Upper lobe of left lung (tissue), 6 donors: ENCODE measurements around the gene STAT4. TPM values are rescaled to one million over a fixed set of nuclear protein-coding genes. Genes with fewer than 3 reads are reported as not detected.

ENCODE experiments used
- ATAC-seq, 2 donors: fragments of 200-7000 bp; cut with Tn5 transposase; one replicate each; pipeline ENCODE4 v1.9.1; 2022; ENCODE audit warnings: mild to moderate bottlenecking in 2 of 2, moderate library complexity in 2 of 2; ENCODE audit not compliant: low FRiP score in 2 of 2
- DNase-seq, 2 donors: peaks; one replicate each; pipeline ENCODE4 v3.0.0-alpha.2; 2019 to 2020
- H3K27ac ChIP-seq, 4 donors: fragments of 200-600 bp; sonication (generic); one replicate each; pipeline ENCODE4 v1.5.1; 2016 to 2019
- H3K27me3 ChIP-seq, 4 donors: fragments of 200-600 bp; sonication (generic); one replicate each; pipeline ENCODE4 v1.5.1; 2017 to 2019
- H3K36me3 ChIP-seq, 4 donors: fragments of 200-600 bp; sonication (generic); one replicate each; pipeline ENCODE4 v1.5.1; 2016 to 2019
- H3K4me1 ChIP-seq, 4 donors: fragments of 200-600 bp; sonication (generic); one replicate each; pipeline ENCODE4 v1.5.1; 2018 to 2019
- H3K4me3 ChIP-seq, 4 donors: fragments of 200-600 bp; sonication (generic); one replicate each; pipeline ENCODE4 v1.5.1; 2017 to 2019; ENCODE audit warnings: mild to moderate bottlenecking in 2 of 4, moderate library complexity in 1 of 4
- H3K9me3 ChIP-seq, 4 donors: fragments of 200-600 bp; sonication (generic); one replicate each; pipeline ENCODE4 v1.5.1; 2018 to 2019
- CTCF ChIP-seq, 6 experiments: fragments of 450-650 bp in 4 of 6; fragments of 200-600 bp in 2 of 6; sonication (generic) in 2 of 6; IDR thresholded peaks; one replicate each; pipeline ENCODE4 v1.5.1; 2016 to 2019; ENCODE audit warnings: antibody characterized with exemption in 6 of 6
- EP300 ChIP-seq, 4 donors: sonication (generic); formaldehyde crosslinking; IDR thresholded peaks; one replicate each; pipeline ENCODE4 v1.5.1; 2017; ENCODE audit warnings: antibody characterized with exemption in 4 of 4, control low read depth in 2 of 4
- POLR2A ChIP-seq, 4 donors: fragments of 450-650 bp; IDR thresholded peaks; one replicate each; pipeline ENCODE4 v1.5.1; 2016 to 2017; ENCODE audit warnings: antibody characterized with exemption in 4 of 4, mild to moderate bottlenecking in 2 of 4
- POLR2AphosphoS5 ChIP-seq, 2 donors: sonication (generic); formaldehyde crosslinking; IDR thresholded peaks; one replicate each; pipeline ENCODE4 v1.5.1; 2017; ENCODE audit warnings: antibody characterized with exemption in 2 of 2
- WGBS, 2 donors: methylation state at CpG; one replicate each; pipeline ENCODE4 v1.1.5; 2017 to 2018; 5-methylcytosine and 5-hydroxymethylcytosine counted together
- total RNA-seq, 6 donors: library from RNA; depleted of rRNA in 4 of 6; stranded (reverse); fragments of >200 nt in 4 of 6; gene quantifications; one replicate each; pipeline versions ENCODE4 v1.1.0 to v1.2.1, GENCODE V29; 2016 to 2021
- donor health status: DM: no; HTN: no; CAD: no; lungs with moderate emphysema.
- donor health status: DM: no; HTN: yes; CAD: no; lungs with severe emphysema.

Gene STAT4
- total RNA-seq, 6 donors from 2014 or later: 3.6 to 11.9 (median 6.0) TPM

- ATAC-seq: no peak
- H3K4me1 ChIP-seq: no peaks in the 10 kb centered on the region
- H3K9me3 ChIP-seq: no peaks in the 10 kb centered on the region
- WGBS, 2 donors: 94 to 100% methylated on average over 2 to 3 of the region's 3 CpGs
- H3K27me3 ChIP-seq: no peaks in the 10 kb centered on the region
- H3K4me3 ChIP-seq: no peak overlapping the region
- no peak for DNase-seq
- no peak overlapping the region for H3K27ac ChIP-seq
- H3K36me3 ChIP-seq: peaks cover 67 to 100% (median 92%) of the 10 kb centered on the region in 4 donors
- no peak for TF ChIP-seq POLR2AphosphoS5 (IDR thresholded peaks at IDR 0.05)
- TF ChIP-seq CTCF (IDR thresholded peaks at IDR 0.05): no peak
- TF ChIP-seq EP300 (IDR thresholded peaks at IDR 0.05): no peak
- no peak for TF ChIP-seq POLR2A (IDR thresholded peaks at IDR 0.05)
These were observed 161.9 kb downstream of the STAT4 start for GRCh38 chr2:190988910-190989309.

GRCh38 chr2:190987938-190988337 lies 162.9 kb downstream of the STAT4 start:
- WGBS, 2 donors: 91 to 93% methylated on average over 5 of the region's 5 CpGs
- Histone ChIP-seq H3K4me3 (no peak overlapping the region), H3K27ac (no peak overlapping the region), H3K4me1 (no peaks in the 10 kb centered on the region), H3K9me3 (no peaks in the 10 kb centered on the region), H3K27me3 (no peaks in the 10 kb centered on the region), H3K36me3 (peaks cover 70 to 100% (median 90%) of the 10 kb centered on the region in 4 donors)
- TF ChIP-seq EP300 (IDR thresholded peaks at IDR 0.05) (no peak), CTCF (IDR thresholded peaks at IDR 0.05) (no peak), POLR2AphosphoS5 (IDR thresholded peaks at IDR 0.05) (no peak), POLR2A (IDR thresholded peaks at IDR 0.05) (no peak)
- DNase-seq: no peak
- no peak for ATAC-seq

GRCh38 chr2:190987116-190987515 lies 163.7 kb downstream of the STAT4 start:
- Histone ChIP-seq H3K9me3 (no peaks in the 10 kb centered on the region), H3K4me1 (no peaks in the 10 kb centered on the region), H3K36me3 (peaks cover 78 to 100% (median 91%) of the 10 kb centered on the region in 4 donors), H3K27me3 (no peaks in the 10 kb centered on the region), H3K27ac (no peak overlapping the region), H3K4me3 (no peak overlapping the region)
- DNase-seq (no peak), ATAC-seq (no peak)
- 100% methylated on average over 1 of the region's 1 CpG for WGBS, 2 donors
- no peak for TF ChIP-seq CTCF (IDR thresholded peaks at IDR 0.05)
- no peak for TF ChIP-seq POLR2AphosphoS5 (IDR thresholded peaks at IDR 0.05)
- TF ChIP-seq EP300 (IDR thresholded peaks at IDR 0.05): no peak
- TF ChIP-seq POLR2A (IDR thresholded peaks at IDR 0.05): no peak

GRCh38 chr2:190986221-190986953 lies 164.4 kb downstream of the STAT4 start:
- Histone ChIP-seq H3K36me3 (peaks cover 82 to 100% (median 94%) of the 10 kb centered on the region in 4 donors), H3K4me1 (no peaks in the 10 kb centered on the region), H3K27me3 (no peaks in the 10 kb centered on the region), H3K9me3 (no peaks in the 10 kb centered on the region), H3K4me3 (no peak overlapping the region), H3K27ac (no peak overlapping the region)
- ATAC-seq (no peak), DNase-seq (no peak)
- no peak for TF ChIP-seq POLR2A (IDR thresholded peaks at IDR 0.05)
- TF ChIP-seq POLR2AphosphoS5 (IDR thresholded peaks at IDR 0.05): no peak
- TF ChIP-seq CTCF (IDR thresholded peaks at IDR 0.05): no peak
- no peak for TF ChIP-seq EP300 (IDR thresholded peaks at IDR 0.05)
- 72 to 77% methylated on average over 12 to 13 of the region's 13 CpGs for WGBS, 2 donors

GRCh38 chr2:190984595-190984994 lies 166.2 kb downstream of the STAT4 start:
- ATAC-seq (no peak), DNase-seq (no peak)
- H3K27me3 ChIP-seq: no peaks in the 10 kb centered on the region
- H3K4me3 ChIP-seq: no peak overlapping the region
- H3K4me1 ChIP-seq: peaks cover 11 to 16% (median 12%) of the 10 kb centered on the region in 4 donors
- 83 to 92% methylated on average over 5 of the region's 5 CpGs for WGBS, 2 donors
- H3K27ac ChIP-seq: no peak overlapping the region
- no peaks in the 10 kb centered on the region for H3K9me3 ChIP-seq
- H3K36me3 ChIP-seq: peaks cover 70 to 98% (median 81%) of the 10 kb centered on the region in 4 donors
- TF ChIP-seq POLR2A (IDR thresholded peaks at IDR 0.05) (no peak), POLR2AphosphoS5 (IDR thresholded peaks at IDR 0.05) (no peak), CTCF (IDR thresholded peaks at IDR 0.05) (no peak), EP300 (IDR thresholded peaks at IDR 0.05) (no peak)
